GM18511 (cell line): ENCODE data around the gene CIART.

Experiments used
- ATAC-seq: cut with Tn5 transposase; IDR thresholded peaks from one replicate; pipeline ENCODE4 v1.9.1; 2021; ENCODE audit warnings: mild to moderate bottlenecking, moderate library complexity; ENCODE audit not compliant: unreplicated experiment

The CIART gene

DNA sequence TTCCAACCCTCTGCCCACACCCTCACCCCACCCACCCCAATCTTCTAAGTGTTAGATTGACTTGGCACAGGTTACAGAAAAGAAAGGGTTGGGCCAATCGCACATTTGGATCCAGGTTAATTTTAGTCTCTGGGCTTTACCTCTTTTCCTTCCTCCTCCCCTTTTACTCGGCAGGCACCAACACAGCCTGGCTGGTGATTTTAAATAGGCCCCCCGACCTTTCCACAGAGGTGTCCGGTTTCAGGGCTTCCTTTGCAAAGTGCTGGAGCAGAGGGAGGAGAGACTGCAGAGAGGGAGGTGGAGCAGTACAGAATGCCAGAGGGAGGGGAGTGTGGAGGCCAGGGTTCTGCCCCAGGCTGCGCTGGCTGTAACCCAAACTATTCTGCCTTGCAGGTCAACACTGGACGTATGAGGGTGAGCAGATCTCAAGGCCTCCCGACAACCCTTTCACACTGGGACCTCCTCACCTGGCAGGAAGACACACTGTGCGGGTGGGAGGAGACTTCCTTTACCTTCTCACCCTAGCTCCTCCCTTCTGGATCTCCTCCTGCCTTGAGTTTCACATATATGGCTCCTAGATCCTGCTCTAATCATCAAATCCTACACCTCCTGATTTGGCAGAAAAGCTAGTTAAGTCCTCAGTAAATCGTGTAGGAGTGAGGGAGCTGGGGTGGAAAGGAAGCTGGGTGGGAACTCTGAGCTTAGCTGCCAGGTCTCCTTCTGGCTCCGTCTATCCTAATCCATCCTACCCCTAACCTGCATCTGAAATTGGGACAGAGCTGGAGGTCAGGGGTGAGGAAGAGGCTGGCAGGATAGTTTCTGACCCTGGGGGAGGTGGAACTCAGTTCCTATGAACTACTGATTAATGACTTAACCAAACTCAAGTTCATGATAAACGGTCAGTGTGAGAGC, 22.3 kb upstream of the CIART start:
- no peak for ATAC-seq

DNA sequence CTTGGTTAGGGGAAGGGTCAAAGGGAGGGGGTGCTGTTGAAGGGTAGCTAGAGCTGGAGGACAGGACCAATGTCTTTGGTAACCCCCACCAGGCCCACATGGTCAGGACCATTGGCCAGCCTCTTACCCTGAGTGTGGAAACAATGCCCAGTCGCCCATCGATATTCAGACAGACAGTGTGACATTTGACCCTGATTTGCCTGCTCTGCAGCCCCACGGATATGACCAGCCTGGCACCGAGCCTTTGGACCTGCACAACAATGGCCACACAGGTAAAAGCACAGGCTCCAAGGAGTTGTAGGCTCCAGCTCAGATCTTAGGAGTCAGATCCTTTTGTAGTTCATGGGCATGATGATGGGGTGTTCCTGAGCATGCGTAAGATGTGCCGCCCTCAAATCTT, 21.0 kb upstream of the CIART start:
- ATAC-seq = no peak

DNA sequence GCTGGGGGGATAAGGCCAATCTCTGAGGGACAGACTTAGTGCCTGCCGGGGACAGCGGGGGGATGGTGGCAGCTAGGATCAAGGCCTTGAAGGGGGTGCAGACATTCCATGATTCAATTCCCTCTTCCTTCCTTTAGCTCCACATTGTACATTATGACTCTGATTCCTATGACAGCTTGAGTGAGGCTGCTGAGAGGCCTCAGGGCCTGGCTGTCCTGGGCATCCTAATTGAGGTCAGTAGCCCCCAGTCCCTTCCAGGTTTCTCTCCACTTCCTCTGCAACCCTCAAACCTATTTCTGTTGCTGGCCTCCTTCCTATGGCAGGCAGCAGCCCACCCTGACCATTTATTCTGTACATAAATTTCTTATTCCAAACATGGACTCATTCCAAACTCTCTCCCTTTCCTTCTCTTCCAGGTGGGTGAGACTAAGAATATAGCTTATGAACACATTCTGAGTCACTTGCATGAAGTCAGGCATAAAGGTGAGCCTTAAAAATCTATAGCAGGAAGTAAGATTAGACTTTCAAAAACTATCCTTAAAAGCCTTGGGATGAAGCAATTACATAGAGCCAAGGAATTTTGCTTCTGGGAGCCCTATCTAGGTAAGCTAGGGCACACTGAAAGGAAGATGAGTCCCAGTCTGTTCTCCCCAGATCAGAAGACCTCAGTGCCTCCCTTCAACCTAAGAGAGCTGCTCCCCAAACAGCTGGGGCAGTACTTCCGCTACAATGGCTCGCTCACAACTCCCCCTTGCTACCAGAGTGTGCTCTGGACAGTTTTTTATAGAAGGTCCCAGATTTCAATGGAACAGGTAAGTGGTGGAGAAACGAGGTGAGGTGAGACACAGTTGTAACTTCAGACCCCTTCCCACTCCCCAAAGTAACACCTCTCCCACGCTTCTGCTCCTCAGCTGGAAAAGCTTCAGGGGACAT, 19.7 kb upstream of the CIART start:
- ATAC-seq = no peak

DNA sequence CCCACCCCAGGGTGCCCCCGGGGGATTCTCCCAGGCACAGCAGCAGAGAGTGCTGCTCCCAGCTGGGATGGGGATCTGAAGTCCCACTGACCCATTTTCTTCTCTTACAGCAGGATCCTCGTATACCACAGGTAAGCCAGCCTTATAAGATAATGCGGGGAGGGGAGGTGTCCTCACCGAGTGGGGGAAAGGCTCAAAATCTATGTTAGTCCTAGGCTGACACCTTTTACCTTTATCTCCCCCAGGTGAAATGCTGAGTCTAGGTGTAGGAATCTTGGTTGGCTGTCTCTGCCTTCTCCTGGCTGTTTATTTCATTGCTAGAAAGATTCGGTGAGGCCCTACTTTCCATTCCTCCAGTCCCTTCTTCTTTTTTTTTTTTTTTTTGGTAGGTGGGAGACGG, 18.8 kb upstream of the CIART start:
- no peak for ATAC-seq

DNA sequence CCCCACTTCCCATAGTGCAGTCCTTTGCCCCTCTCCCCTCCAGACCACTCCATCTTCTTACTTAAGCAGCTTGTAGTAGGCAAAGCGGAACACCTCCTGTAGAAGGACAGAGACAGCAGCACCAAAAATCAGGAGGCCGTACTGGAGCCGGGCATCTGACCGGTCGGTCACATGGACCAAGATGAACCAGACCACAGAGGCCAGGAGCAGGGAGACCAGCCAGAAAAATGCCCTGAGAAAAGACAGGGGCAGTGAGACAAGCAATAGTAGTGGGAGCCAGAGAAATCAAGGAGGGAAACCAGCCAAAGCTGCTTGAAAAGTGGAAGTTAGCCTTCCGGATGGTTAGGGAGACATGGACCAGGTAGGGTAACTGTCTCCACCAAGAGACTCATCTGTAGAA, 14.5 kb upstream of the CIART start:
- no peak for ATAC-seq

DNA sequence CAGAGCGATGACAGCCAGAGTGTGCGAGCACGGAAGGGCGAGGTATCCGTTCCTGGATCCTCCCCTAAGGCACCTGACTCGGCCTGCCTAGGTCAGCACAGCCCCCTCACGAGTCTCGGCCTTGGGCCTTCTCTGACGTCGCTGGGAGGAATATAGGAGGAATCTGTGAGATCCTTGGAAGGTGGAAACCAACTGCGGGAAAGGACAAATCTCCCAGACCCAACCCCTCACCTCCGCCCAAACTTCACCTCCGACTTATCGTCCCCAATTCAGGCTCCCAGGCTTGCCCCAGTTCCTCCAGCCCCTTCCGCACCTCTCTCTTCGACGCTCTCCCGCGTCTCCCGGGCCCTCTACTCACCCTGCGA, 14.0 kb upstream of the CIART start:
- ATAC-seq = peak; percentile 26

DNA sequence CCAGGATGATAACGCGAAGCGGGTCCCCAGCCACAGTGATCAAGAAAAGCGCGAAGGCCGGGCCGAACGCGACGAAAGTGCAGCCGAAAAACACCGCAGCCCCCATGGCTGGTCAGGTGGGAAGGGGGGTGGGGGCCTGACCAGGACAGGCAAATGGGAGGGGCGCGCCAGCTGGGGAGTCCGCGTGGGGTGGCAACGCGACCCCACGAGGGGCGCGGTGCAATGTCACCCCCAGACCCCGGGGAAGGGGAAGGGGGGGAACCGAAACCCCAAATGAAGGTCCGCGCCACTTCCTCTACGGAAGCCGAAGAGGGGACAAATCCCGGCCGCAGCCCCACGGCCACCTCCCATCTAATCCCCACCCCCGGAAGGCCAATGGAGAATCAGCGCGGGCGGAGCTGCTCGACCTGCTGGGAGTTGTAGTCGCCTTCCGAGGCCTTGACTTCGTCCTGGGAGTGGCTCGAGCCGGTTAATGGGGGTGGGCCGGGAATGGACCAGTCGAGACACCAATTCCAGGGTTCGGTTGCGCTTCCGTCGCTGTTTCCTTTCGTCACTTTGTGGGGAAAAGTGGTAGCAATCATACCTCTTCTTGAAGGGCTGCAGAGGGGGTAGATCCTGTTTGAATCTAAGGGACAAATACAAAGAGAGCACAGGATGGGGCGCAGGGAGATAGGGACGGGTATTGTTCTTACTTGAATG, 13.5 kb upstream of the CIART start, which contains the start of gene APH1A:
Gene APH1A (minus strand): TSS at position 312 of the 699 bp plus-strand sequence. CDS start 206 bp downstream, at position 106.
- ATAC-seq = peak; percentile 90

DNA sequence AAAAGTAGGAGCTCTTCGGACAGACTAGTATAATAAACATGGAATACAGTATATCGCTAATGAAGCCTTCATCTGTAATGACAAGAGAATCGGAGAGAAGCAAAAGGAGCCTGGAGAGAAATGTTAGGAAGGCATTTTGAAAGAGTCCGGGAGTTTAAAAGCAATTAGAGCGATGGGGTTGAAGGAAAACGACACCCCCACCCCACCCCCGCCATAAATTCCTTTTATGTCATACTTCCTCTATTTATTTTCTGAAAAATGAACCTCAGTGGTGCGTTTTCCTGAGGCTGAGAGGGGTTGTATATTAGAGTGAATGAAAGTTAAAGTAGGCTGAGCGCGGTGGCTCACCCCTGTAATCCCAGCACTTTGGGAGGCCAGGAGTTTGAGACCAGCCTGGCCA, 12.9 kb upstream of the CIART start:
- no peak for ATAC-seq

DNA sequence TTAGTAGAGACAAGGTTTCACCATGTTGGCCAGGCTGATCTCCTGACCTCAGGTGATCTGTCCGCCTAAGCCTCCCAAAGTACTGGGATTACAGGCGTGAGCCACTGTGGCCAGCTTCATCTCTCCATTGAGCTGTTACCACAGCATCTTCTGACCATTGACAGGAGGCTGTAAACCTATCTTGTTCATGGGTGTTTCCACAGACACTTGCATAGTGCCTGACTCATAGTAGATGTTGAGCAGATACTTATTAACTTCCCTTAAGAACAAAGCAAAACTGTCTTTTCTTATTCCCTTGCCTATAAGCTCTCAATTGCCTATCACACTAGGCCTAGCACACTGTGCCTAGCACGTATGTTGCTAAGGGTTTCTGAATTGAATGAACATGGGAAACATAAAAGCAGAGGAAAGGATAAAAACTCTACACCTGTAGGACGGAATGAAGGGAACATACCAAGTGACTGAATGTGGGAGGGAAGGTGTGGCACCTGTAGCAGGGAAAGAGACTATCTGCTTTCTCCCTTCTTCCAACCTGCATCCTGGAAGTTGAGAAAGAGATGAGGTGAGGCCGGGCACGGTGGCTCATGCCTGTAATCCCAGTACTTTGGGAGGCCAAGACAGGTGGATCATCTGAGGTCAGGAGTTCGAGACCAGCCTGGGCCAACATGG, 10.9 kb upstream of the CIART start:
- ATAC-seq = no peak

DNA sequence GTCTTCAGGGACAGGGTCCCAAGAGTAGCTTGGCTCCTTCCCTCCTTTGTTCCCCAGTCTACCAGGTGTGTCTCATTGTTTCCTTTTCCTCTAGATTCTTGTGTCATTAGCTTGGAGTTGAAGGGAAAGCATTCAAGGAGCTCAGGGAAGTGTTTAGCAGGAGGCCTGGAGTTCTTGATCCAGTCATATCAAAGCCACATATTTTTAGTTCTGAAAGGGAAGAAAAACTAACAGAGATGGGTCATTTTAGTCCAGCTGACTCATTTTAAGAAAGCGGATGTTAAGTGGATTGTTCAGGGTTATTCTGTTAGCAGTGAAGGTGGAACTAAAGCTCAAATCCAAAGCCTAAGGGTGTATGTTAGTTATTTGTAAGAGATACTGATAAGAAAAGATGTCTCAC, 9.0 kb upstream of the CIART start:
- ATAC-seq = no peak

DNA sequence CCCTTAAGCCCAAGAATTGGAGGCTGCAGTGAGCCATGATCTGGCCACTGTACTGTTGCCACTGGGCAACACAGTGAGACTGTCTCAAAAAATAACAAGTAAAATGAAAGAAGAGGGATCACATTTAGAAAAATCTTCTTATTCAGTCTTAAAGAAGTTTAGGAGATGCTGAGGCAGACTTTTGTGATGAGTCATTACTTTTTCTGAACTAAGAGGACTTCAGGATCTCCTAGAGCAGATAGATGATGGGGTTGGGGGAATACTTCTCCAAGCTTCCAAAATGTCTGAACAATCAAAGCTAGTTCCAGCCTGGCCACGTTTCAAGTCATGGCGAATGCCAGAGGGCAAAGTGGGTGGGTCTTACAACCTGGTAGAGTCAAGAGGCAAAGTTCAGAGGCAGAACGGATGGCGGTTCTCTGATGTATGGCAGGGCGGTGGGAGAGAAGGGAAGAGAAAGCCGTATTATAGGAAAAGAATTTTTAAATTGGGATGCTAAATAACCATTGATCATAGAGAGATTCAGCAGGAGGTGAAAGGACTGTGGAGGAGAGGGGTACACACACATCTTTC, 2.1 kb upstream of the CIART start:
- ATAC-seq = no peak

DNA sequence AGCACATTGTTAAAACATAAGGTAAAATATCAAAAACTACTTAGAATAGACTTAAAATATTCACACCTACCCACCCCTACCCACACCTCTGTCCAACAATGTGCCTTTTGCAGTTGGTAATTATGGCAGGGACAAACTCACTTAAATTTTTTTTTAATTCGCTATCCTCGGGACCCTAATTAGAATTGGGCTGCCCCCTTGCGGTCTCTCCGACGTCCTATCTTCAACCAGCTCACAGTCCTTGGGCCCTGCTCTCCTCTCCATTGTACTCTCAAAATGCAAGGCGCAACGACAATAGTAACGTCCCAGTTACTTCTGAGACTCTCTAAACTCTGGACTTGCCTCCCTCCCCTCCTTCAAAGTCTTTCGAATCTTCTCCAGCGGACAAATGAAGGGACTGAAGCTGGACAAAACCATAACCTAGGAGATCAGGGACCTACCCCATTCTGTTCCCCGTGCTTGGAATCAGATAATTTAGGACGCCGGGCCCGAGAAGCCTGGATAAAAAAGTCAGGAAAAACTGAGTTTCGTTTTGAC, 1.1 kb upstream of the CIART start:
- no peak for ATAC-seq

DNA sequence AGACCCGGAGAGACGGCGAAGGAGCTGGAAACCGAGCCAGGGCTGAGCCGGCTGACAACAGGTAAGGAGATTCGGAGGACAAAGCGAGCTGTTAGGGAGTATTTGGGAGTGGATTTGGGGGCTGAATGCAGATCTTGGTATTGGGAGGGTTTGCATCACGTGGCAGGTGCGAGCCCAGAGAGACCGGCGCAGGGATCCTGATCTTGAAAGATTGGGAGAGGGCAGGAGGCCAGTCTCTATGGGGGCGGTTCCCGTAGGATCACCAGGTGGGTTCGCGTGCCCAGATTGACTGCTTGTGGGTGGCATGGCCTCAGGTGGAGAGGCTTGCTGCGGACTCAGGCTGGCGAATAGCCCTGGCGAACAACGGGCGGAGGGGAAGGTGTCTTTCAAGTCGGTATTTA, 204 bp downstream of the CIART start:
- no peak for ATAC-seq

DNA sequence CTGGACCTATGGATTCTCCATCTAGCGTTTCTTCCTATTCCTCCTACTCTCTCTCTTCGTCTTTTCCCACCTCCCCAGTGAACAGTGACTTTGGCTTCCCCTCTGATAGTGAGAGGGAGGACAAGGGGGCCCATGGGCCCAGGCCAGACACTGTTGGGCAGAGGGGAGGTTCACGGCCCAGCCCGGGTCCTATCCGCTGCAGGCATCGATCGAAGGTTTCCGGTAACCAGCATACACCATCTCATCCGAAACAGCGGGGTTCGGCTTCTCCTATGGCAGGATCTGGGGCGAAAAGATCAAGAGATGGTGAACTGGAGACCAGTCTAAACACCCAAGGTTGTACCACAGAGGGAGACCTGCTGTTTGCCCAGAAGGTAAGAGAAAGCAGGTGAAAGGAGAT, 906 bp downstream of the CIART start:
- ATAC-seq = no peak

DNA sequence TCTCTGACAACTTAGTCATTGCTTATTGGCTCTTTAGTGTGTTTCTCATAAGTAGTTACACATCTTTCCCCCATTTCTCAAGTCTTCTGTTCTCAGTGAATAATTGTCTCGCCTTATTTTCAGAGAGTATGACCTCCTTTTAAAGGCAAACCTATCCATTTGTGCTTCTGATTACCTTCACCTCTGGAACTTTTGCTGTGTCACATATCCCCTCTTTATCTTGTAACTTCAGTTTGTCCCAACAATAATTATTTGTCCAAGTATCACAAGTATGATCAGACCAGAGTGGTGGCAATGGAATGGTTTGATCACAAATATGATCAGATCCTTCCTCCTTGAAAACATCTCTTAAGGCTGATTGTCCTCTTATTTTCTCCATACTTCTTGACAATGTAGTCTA, 6.0 kb downstream of the CIART start:
- ATAC-seq = no peak

DNA sequence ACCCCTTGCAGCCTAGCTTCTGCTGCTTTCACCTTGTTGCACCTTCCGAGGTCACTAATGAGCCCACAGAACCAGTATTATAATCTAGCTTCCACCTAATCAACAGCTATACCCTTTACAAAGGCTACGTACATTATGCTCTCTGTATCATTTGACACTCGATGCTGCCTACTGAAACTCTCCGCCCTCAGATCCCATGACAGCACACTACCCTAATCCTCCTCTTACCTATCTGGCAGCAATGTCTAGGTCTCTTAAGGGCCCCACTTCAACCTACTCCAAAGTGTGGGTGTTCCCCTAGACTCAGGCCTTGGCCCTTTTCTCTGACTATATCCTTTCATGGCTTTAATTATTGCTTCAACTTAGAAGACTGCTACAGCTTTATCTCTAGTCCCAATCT, 6.5 kb downstream of the CIART start:
- no peak for ATAC-seq

DNA sequence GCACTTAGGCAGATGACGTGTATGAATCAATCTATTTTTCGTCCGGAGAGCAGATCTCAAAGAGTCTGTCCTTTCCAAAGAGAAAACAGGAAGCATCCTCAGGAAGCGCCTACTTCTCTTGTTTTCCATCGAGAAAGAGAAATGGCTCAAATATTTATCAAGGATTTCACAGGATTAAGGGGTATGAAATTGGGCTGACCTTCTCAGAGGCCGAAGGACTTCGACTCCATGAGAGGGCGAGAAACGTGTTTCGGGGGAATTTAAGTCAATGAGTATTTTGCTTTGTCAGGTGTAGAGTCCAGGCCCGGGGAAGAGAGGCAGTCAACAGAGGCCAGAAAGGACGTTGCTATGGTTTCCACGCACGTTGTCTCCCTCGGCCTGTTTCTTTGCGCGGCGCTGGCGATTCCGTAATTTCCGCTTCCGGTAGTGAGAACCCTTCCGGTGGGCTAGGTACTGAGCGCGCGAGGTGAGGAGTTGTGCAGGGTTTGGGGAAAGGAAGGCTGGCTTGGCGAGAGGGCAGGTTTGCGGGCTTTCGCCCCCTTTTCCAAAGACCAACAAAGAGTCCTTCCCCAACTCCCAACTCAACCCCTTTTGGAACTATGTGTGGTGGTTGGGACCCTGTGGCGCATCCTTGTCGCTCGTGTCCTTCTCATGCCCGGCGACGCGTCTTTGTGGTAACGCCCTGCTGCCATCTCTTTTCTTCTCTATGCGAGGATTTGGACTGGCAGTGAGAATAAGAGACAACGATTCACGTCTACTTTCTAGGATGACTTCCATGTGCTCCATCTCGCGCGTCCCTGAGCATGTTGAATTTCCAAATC, 11.3 kb downstream of the CIART start, which contains the start of gene MRPS21:
Gene MRPS21 (plus strand): TSS at position 429 of the 821 bp plus-strand sequence. CDS start 506 bp downstream, outside the sequence.
- ATAC-seq = peak; percentile 96

DNA sequence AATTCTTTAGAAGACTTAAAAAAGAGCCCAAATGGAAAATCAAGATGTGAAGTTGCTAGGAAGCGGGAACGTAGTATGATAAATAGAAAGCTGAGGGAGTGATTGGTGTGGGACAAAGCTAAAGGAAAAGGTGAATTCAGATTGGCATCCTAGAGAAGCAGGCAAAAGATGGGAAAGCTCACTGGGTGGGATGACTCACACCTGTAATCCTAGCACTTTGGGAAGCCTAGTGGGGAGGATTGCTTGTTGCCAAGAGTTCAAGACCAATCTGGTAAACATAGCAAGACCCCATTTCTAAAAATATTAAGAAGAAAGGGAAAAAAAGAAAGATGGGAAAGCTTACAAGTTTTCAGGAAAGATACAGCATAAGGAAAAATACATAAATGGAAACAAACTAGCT, 13.1 kb downstream of the CIART start:
- no peak for ATAC-seq

DNA sequence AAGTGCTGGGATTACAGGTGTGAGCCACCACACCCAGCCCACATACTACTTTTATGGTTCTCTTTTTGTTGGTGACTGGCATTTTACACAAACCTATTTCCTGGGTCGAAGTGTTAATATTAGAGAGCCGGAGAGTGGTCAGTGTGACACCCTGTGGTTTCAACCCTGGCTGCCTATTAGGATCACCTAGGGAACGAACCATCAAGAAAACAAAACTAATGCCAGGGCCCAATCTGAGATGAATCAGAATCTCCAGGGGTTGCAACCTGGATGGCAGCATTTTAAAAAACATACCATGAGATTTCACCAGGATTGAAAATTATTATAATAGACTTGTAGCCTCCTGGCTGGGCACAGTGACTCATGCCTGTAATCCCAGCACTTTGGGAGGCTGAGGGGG, 17.4 kb downstream of the CIART start:
- no peak for ATAC-seq
